GM18519 (cell line): ENCODE data around the gene SLC19A2.
A peak's percentile ranks its signal among the peaks of the same experiment; 100 is the strongest.

Experiments
- ATAC-seq: cut with Tn5 transposase; IDR thresholded peaks from one replicate; pipeline ENCODE4 v1.9.1; 2021; ENCODE audit warnings: mild to moderate bottlenecking, moderate library complexity; ENCODE audit not compliant: unreplicated experiment, low FRiP score

SLC19A2 gene

DNA sequence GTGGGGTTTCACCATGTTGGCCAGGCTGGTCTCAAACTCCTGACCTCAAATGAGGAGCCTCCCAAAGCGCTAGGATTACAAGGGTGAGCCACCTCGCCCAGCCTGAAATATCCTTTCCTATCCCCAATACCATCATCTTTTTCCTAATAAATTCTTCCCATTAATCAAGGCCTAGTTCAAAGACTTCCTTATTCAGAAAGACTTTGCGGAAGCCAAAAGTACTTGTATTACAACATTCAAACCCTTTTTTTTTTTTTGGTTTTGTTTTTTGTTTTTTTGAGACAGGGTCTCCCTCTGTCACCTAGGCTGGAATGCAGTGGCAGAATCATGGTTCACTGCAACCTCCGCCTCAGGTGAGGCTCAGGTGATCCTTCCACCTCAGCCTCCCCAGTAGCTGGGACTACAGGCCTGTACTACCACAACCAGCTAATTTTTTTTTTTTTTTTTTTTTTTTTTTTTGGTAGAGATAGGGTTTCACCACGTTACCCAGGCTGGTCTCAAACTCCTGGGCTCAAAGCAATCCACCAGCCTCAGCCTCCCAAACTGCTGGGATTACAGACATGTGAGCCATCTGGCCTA is 7.6 kb downstream of the SLC19A2 start:
- ATAC-seq = no peak

DNA sequence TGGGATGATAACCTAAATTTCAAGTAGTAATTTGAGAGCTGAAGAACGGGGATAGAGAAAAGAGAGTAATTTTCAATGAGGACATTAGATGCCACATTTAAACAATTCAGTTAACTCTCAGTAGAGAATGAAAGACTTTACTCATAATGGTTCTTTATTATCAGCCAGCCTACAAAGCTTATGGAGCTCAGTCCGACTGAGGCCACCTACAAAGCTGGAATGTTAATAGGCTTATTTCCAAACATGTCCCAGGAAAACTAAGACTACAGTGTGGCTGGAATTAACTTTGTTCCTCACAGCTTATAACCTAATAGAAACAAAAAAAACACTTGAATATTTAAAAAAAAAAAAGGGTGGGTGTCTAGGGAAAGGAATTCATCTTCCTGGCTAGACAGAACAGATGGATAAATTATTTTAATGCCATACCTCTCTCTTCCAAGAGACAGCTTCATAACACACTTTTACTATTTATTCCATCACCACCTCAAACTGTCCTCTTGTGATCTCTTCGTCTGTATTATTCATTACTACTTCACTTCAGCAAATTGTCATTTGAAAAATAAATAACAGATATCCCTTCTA is 9.8 kb downstream of the SLC19A2 start:
- ATAC-seq = no peak

DNA sequence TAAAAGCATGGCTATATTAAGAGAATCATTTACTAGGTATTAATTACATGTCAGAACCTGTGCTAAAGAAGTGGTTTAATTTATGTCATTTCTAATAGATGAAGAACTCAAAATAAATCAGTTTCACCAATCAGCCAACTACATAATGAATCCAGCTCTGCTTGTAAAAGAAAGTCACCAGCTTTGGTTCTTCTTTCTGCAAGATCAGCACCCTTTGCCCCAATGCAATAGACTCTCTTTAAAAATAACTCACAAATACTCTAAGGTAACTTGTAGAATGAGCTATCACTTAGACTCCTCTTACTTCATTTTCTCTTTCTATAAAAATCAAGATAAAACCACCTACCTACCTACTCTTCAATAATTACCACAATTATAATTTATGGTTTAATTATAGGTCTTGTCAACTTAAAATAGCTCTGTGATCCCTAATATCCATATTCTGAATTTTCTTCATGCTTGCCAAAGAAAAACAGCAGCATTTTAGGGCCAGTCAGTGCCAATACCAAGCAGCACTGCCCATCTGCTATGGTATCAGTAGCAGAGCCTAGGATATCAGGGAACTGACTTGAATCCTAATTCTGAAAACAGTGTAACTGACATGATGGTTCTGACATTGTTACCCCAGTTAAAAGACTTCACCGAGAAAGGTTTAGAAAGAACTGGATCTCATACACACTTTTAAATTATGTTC is 11.3 kb downstream of the SLC19A2 start:
- no peak for ATAC-seq

DNA sequence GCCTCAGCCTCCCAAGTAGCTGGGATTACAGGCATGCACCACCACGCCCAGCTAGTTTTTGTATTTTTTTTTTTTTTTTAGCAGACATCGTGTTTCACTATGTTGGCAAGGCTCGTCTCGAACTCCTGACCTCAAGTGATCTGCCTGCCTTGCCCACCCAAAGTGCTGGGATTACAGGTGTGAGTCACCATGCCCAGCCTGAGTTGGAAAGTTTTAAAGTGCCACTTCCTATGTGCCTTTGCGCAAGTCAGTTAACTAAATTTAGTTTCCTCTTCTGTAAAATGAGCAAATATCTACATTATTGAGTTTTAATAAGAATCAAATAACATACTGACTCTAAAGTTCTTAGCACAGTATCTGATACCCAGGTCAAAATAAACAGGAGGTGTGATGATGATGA is 12.4 kb downstream of the SLC19A2 start:
- no peak for ATAC-seq

DNA sequence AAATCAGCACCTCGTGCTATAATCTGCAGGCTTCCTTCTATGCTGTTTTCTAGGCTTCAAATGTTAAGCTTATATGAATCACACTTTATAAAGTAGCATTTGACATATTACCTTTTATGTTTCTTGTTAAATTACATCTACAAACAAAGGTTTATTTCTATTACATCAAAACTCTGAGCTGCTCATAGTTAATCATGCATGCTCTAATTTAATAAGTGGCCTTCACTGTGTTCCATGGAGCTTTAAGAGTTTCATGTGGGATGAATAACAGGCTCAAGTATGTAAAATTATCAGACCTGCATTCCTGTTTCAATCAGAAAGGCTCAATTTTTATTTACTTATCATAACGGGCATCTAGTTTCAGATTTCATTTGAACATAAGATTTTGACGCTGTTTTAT is 13.0 kb downstream of the SLC19A2 start:
- no peak for ATAC-seq

DNA sequence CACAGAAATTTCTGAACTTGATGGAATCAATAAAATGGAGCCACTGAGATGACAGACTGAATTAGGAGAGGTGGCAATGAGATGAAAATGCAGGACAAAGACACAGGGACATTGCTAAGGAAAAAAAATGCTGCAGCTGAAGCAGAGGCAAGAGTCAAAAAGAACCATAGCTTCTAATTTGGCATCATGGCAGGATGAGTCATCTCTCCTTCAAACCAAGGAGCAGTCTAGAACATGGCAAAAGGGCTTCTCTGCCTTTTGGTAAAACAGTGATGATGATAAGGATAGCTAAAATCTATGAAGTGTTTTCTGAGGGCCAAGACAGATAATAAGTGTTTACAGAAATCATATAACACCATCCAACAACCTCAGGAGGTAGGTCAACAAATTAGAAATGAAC is 16.8 kb downstream of the SLC19A2 start:
- ATAC-seq = no peak

DNA sequence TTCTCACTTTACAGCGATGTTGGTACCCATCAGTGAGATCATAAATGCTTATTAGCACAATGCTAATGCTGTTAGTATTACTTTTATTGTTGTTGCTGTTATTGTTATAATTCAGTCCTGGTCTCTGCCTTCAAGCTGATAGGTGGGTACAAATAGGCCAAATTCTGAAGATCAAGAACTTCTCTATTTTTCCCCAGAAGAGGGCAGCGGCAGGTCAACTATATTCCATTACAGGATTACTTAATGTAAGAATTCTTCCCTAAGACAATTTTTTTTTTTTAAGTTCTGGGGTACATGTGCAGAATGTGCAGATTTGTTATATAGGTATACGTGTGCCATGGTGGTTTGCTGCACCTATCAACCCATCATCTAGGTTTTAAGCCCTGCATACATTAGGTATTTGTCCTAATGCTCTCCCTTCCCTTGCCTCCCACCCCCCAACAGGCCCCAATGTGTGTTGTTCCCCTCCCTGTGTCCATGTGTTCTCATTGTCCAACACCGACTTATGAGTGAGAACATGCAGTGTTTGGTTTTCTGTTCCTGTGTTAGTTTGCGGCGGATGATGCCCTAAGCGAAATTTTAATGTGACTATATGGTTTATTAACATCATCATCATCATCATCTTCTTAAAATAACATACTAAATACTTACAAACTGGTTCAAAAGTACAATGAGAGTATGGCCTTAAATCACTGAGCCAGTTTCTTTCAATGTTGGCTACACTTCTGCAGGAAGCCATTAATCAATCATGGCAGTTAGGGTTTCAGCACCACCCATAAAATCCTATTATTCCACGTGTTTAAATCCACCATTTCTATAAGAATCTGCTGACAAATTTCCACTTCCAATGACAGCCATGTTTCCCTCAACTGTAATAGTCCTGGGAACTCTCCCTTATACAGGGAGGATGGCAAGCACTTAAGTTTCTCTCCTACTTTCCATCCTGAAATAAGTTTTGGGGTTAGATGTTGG is 19.2 kb downstream of the SLC19A2 start:
- no peak for ATAC-seq

DNA sequence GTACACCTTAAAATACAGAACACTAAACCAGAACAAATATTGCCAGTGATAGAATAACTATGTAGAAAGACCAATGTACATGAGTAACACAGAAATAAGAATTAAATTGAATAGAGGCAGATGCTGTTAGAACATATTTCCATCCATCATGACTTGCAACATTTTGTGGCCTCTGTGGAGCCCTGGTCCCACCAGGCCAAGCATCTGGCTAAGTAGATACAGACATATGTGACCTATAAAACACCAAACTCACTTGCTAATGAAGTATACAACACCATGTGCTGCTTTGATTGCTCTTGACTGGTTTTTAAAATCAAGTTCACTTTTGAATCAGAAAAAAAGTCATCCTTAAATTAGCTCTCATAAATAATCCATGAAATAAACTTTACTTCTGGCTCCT is 20.5 kb downstream of the SLC19A2 start:
- no peak for ATAC-seq

DNA sequence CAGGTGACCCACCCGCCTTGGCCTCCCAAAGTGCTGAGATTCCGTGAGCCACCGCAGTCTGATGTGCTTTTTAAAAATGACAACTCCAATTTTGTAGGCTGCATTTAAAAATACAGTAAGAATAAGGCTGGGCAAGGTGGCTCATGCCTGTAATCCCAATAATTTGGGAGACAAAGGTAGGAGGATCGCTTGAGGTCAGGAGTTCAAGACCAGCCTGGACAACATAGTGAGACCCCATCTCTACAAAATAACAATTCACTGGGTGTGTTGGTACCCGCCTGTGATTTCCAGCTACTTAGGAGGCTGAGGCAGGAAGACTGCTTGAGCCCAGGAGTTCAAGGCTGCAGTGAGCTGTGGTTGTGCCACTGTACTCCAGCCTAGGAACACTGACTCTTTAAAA is 23.4 kb downstream of the SLC19A2 start:
- no peak for ATAC-seq

DNA sequence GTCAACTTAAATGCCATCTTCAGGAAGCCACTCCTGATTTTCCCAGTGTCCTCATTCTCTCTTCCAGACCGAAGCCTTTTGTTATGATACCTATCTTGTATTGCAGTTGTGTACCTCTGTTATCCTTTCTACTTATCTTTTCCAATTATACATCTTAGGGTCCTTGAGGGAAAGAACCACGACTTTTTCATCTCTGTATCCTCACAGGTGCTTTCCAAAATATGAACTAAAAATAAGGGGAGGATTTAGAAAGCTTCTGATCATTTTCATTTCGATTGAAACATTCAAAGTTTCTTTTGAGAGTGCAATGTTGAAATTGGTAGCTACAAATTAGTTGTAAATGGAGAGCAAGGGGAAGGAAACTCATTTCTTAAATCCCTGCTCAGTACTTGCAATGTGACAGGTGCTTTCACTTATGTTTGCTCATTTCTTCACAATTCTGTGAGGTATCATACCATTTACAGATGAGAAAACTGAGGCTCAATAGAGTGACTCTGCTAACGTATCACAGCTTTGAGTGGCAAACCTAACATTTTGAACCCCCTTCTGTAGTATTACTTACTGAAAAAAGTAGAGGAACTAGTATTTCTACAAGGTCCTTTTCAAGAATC is 24.2 kb downstream of the SLC19A2 start:
- ATAC-seq = no peak

DNA sequence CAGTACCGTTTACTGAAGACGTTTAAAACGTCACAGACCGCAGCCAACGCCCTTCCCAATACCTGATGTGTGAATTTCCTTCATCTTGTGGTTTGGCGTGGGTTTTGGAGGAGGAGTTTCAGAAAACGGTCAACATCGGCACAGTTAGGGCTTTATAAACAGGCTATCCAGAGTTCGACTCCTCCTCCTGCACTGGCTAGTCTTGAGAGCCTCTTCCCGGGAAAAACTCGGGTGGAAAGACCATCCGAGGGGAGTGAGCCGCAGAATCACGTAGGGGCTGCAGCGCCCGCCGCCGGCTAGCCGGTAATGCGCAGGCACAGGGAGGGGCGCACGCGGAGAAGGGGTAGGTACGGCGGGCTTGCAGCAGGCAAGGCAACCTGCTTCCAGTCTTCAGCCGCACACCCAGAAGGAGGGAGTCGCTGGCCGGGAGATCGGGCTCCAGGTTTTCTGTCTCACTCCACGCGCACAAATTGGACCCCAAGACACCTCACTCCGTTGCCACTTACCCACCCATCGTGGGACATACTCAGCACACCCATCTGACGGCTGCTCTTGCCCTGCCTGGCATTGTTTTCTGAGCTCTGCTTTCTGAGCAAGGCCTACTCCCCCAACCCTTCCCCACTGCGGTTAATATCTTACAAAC is 25.4 kb downstream of the SLC19A2 start:
- ATAC-seq = no peak

DNA sequence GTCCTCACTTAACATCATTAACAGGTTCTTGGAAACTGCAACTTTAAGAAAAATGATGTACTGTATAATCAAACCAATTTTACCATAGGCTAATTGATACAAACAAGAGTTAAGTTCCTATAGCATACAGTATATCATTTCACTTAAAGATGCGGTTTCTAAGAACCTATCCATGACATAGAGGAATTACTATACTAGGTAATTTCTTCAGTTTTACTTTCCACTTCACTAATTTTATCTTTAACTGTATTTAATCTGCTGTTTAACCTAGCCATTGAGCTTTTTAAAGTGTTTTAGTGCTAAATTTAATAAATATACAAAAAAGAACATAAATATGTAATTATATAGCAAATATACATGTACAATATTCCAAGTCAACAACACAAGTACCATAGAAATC is 28.3 kb downstream of the SLC19A2 start:
- ATAC-seq = no peak

DNA sequence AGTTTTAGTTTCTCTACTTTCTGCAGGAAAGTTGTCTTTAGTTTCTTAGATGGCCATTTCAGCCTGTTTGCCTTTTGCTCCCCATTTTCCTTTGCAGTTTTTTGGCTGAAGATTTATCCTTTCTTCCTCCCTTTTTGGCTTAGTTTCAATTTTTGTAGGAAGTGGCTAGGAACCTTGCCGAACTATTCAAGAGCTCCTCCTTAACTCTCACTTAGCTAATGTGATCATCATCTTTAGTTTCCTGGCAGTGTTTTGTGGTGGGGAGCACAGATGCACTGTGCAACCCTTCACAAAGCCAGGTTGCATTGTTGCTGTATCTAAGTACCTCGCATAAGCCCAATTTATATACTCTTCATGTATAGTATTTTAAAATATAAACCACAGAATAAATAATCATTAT is 29.7 kb downstream of the SLC19A2 start:
- ATAC-seq = no peak

DNA sequence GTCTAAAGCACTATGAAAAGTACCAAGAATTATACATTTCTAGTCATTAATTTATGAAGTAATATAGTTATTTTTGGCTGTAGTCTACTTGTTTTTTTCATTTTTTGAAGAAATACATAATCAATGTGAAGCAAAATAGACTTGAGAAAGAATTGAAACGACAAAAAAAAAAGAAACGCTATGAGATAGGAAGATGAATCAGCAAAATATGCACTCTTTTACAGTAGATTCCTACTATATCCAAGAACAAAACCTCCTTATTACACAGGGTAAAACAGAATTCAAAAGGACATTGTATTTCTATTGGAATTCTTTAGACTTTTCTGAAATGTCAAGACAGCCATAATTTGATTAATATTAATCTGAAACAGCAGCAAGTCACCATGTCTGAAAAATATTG is 32.8 kb downstream of the SLC19A2 start:
- no peak for ATAC-seq

DNA sequence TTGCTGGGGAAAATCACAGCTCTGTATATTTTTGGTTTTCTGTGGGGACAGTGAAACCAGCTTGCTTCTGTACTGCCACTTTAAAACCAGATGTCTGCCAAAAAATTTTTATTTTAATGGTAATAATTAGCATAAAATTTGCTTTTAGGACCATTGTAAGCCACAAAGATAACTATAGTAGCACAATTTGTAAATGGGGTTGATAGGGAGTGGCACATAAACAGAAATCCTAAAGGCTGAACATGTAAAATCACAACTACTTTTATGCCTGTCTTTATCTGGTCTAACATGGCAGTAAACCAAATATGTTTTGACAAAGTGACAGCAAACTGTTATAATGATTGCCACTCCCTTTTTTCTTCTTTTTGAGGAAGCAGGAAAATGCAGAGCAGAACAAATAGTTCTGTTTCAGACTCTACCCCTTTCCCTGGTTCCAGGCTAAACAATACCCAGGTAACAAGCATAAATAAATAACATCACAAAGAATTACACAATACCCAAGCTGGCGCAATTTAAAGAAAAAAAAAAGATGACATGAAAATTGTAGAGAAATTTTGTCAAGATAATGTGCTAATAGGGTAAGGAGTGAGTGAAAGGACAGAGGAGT is 34.4 kb downstream of the SLC19A2 start:
- no peak for ATAC-seq

DNA sequence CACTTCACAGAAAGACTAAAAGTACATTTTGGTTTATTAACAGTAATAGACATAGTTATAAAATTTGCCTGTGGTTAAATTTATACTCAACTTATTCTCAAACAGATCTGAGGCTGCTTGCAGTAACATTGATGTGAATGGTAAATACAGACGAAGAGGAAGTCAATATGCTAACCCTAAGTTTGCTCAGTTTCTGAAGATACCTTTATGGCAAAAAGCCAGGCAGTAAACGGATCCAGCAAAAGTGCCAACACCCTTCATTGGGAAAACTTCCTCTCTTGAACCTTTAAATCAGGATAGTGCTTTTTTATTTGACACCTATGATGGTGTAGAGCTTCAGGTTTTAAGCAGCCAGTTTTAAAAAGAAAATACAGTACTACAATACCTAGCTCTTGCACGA is 41.8 kb downstream of the SLC19A2 start:
- ATAC-seq = no peak

DNA sequence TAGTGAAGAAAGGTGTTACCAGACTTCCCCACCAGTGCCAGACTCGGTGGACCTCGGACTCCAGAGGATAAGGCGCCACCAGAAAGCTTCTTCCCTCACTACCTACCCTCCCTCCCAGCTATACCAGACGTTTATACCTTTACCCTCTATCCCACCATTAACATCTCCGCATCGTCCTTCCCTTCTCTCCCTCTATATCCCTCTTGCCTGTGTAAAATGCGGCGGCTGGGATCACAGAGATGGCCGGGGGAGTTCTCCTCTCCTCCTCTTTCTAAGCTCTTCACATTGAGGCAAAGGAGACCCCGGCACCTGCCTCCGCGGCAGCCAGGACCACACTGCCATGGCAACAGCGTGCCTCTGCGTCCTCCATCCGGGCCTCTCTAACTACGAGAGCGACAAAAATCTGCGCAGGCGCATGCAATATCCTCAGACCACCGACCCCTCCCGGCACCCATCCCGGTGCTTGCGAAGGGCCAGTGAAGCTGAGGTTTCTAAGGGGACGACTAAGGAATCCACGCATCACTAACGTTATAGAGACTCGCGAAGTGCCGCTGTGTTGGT is 58.6 kb downstream of the SLC19A2 start, which contains the start of gene CCDC181:
Gene CCDC181 (minus strand): TSS at position 394 of the 561 bp plus-strand sequence. CDS start 2,547 bp downstream, outside the sequence.
- ATAC-seq = peak; percentile 72

DNA sequence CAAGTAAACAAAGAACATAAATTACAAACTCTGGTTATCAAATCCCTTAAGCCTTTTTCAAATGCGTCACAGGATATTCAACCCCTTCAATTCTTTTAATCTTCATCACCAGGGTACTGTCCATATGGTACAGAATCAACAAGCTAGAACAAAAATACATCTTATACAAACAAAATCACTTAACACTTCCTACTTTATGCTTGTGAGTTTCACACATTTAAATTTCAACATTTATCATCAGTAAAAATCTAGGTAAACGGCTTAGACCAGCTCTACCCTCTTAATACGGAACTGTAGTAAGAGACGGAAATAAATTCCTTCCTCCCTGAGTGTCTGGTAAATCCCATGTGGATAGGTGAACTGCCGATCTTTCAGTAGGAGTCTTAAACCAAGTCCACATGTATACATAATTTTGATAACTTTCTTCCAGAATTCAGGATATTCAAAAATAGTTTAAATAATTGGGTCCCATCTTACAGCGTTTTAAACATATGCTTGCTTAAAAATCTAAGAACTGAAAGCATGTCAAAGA is 59.5 kb downstream of the SLC19A2 start:
- no peak for ATAC-seq

DNA sequence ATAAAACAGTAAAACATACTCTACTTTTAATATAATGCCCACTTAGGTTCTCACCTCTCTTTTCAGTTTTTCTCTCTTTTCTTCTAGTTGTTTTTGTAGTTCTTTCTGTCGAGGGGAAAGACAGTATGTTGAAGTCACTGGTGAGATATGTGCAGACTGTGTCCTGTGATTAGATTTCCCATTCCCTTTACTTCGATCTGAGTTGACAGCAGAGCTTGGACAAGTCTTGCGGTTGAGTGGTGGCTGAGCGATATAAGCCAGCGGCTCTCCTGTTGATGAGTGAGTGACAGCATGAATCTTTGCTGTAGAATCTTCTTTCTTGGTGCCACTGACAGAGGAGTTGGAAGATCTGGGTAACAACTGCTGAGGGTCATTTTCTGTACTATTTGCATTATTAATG is 64.4 kb downstream of the SLC19A2 start:
- no peak for ATAC-seq
